ENCODE measurements around the gene ZSWIM8.
"Not testable (repeated sequence)": the region's sequence is repeated elsewhere in the genome, so short reads cannot be mapped to it uniquely, and the experiment has no call there.

Gene ZSWIM8

DNA sequence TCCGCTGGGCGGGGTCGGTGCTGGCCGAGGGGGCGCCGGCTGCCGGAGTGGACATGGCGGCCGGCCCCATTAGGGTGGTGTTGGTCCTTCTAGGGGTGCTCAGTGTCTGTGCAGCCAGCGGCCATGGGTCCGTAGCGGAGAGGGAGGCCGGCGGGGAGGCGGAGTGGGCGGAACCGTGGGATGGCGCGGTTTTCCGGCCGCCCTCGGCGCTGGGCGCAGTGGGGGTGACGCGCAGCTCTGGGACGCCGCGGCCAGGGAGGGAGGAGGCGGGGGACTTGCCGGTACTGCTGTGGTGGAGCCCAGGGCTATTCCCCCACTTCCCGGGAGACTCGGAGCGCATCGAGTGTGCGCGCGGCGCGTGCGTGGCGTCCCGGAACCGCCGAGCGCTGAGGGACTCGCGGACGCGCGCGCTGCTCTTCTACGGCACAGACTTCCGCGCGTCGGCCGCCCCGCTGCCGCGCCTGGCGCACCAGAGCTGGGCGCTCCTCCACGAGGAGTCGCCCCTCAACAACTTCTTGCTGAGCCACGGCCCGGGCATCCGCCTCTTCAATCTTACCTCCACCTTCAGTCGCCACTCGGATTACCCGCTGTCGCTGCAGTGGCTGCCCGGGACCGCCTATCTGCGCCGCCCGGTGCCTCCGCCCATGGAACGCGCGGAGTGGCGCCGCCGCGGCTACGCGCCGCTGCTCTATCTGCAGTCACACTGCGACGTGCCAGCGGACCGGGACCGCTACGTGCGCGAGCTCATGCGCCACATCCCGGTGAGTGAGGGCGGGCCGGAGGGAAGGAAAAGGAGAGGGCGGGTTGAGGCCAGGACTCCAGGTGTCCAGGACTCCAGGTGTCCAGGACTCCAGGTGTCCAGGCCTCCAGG lies 12.9 kb upstream of the ZSWIM8 start:
- DNase-seq: peak; percentile 64 to 90 (median 69)

DNA sequence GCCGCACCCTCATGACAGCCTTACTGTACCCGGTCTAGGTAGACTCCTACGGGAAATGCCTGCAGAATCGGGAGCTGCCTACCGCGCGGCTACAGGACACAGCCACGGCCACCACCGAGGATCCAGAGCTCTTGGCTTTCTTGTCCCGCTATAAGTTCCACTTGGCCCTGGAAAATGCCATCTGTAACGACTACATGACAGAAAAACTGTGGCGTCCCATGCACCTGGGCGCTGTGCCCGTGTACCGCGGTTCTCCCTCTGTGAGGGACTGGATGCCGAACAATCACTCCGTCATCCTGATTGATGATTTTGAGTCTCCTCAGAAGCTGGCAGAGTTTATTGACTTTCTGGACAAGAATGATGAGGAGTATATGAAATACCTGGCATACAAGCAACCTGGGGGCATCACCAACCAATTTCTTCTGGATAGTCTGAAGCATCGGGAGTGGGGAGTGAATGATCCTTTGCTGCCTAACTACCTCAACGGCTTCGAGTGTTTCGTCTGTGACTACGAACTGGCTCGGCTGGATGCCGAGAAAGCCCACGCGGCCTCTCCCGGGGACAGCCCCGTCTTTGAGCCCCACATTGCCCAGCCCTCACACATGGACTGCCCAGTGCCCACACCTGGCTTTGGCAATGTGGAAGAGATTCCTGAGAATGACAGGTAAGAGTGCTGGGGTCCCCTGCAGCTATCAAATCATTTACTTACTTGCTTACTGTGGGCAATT lies 12.1 kb upstream of the ZSWIM8 start:
- DNase-seq: no peak

DNA sequence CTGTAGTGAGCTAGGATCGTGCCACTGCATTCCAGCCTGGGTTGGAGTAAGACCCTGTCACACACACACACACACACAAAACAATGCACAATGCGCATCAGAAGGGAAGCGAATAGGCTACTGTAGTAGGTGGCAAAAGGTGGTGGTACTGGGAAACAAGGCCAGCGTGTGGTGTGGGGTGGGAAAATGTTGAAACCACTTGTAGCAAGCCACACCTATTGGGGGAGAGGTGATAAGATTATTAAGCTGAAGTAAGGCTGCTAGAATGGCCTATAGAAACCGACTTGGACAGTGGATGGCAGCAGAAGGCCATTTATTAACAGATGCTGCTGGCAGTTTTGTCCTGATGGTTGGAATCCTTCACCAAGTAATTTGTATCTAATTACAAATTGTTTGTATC lies 10.8 kb upstream of the ZSWIM8 start:
- DNase-seq: no peak

DNA sequence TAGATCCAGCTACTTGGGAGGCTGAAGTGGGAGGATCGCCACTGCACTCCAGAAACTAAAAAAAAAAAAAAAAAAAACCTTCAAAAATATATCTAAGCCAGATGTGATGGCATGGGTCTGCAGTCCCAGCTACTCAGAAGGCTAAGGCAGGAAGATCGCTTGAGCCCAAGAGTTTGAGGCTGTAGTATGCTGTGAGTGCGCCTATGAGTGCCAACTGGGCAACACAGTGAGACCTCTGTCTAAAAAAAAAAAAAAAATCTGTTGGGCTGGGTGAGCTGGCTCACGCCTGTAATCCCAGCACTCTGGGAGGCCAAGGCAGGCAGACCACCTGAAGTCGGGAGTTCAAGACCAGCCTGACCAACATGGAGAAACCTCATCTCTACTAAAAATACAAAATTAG lies 6.4 kb upstream of the ZSWIM8 start:
- DNase-seq: no peak

DNA sequence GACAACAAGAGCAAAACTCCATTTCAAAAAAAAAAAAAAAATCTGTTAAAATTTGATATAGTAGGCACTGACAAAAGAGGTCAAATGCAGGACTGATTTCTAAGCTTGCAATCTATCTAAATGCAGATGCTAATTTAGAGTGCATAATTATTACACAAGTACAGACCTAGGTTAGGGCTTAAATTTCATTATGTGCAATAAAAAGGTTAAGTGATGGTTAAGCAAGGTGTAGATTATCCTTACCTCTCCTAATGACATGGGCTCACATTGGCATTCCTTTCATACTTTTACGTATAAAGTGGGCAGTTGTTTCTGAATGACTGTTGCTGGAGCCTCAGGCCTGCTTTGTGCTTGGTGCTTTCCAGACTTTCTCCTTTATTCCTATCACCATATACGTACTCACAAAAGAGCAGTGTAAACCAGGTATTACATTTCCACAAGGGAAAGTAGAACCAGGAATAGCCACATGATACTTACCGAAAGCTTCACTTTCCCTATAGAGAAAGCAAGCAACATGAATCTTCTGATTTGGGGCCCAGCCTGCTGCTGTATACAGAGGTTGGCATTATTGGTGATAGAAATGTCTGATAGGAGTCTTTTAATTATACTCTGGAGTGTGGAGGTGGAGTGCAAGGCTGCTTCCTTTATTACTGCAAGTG lies 5.7 kb upstream of the ZSWIM8 start:
- DNase-seq: no peak

DNA sequence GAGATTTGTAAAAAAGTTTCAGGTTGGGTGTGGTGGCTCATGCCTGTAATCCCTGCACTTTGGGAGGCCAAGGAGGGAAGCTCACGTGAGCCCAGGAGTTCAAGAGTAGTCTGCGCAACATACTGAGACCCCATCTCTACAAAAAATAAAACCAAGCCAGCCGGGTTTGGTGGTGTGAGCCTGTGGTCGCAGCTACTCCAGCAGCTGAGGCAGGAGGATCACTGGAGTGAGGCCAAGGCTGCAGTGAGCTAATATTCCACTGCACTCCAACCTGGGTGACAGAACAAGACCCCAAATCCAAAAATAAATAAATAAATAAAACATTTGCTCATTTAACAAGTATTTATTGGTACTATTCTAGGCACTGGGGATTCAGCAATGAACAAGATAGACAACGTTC lies 5.1 kb upstream of the ZSWIM8 start:
- DNase-seq: no peak

DNA sequence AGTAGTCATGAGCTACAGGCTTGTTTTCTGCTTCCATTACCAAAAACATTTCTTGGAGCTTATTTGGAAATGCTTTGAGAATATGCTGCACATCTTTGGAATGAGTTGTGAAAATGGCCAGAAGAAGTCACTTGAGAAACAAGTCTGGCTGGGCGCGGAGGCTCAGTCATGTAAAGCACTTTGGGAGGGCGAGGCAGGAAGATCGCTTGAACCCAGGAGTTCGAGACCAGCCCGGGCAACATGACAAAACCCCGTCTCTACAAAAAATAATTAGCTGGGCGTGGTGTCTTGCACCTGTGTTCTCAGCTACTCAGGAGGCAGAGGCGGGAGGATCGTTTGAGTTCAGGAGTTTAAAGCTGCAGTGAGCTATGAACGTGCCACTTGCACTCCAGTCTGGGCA lies 4.4 kb upstream of the ZSWIM8 start:
- DNase-seq: no peak

DNA sequence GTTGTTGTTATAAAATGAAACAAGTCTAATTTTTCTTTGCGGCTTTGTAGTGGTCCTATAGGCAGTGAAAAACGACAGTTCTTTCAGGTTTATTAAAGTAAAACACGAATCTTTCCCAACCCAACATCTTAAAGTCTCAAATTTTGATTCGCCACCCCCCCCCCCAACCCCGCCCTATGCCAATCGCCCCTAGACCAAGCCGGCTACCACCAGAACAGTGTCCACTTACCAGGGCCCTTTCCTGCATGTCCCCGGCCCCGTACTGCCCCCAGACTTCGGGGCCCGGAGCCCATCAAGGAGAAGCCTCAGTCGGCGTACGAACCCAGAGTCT lies 3.9 kb upstream of the ZSWIM8 start:
- no peak for DNase-seq

DNA sequence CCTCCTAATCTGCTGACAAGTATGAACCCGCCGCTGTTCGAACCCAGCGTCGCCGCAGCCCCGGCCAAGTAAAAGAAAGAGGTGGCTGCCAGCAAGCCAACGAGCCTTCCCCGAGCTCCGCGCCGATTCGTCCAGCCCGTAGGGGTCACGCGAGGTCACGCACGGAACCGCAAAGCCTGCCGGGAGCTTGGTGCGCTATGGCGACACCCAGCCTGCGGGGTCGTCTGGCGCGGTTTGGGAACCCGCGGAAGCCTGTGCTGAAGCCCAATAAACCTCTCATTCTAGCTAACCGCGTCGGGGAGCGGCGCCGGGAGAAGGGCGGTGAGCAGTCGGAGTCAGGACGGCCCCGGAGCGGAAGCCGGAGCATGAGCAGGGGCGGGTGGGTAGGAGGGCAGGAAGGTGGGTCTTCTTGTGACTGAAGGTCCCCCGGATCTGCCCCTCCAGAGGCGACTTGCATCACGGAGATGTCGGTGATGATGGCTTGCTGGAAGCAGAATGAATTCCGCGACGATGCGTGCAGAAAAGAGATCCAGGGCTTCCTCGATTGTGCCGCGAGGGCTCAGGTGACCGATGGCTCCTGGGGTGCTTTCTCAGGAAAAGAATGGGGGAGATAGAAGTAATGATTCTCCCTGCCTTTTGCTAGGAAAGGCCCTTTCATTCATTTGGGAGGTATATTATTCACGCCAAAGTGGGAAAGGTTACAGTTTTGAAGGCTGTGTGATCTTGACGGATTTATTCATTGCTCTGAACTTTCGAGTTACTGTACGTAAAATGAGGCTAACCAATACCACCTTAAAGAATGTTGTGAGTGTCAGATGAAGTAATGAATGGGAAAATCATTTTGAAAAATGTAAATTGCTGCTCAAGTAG lies 3.3 kb upstream of the ZSWIM8 start, which contains the start of gene CHCHD1:
TSS of gene CHCHD1 (plus strand) at position 170 of the 870 bp plus-strand sequence. CDS start at position 198, 28 bp downstream.
- peak; percentile 74 to 88 (median 85) for DNase-seq

DNA sequence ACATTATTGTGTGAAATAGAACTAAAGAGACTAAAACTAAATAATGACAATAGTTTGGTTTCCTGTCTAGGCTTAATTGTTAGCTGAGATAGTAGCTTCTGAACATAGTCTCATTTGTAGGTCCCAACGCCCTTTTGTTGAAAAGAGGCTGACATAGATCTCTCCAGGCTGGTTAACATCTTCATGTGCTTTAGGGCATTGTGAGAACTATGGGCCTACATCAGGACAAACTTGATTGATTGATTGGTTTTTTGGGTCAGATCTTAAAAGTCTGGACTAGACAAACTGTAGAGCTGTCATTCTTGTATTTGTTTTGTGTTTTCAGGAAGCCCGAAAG lies 2.7 kb upstream of the ZSWIM8 start:
- DNase-seq: no peak

DNA sequence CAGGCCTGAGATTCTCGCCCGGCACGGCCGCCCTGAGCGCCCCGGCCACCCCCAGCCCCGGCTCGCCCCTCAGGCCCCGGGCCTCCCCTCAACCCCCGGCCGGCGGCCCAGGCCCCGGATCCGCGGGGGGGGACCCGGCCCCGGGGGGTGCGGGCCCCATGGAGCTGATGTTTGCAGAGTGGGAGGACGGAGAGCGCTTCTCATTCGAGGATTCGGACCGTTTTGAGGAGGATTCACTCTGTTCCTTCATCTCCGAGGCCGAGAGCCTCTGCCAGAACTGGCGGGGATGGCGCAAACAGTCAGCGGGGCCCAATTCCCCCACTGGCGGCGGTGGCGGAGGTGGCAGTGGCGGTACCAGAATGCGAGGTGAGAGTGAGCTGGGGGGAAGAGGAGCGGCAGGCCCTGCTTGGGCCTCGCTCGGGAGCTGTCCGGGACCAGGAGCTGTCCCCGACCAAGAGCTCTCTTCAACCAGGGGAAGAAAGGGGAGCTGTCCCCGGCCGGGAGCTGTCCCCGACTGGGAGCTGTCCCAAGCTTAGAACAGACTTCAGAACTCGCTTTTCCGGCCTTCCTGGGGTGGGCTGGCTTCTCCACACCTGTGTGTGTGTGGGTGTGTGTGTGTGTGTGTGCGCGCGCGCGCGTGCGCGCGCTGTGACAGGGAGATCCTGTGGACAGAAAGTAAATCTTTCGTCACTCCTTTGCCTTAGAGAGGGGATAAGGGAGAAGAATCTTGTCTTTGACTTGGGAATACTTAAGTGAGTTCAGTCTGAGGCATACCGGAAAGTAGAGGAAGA lies 510 bp downstream of the ZSWIM8 start:
- peak in 4 of 5 donors; percentile 16 to 45 (median 36) for DNase-seq

DNA sequence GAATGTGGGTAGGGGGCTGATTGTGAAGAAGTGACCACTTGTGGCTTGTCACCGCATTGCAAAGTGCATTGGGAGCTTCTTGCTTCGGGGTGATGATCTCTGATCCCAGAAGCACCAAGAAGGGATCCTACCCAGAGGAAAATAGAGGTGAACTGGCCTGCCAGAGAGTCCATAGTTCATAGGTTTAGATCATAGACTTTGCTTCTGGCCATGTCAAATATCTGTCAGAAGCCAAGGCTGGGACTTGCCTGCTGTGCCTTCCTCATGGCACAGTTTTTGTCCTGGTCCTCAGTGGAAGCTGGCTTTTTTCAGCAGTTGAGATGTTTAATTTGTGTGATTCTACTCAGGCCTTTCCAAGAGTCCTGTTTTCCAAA lies 1.1 kb downstream of the ZSWIM8 start:
- no peak for DNase-seq

DNA sequence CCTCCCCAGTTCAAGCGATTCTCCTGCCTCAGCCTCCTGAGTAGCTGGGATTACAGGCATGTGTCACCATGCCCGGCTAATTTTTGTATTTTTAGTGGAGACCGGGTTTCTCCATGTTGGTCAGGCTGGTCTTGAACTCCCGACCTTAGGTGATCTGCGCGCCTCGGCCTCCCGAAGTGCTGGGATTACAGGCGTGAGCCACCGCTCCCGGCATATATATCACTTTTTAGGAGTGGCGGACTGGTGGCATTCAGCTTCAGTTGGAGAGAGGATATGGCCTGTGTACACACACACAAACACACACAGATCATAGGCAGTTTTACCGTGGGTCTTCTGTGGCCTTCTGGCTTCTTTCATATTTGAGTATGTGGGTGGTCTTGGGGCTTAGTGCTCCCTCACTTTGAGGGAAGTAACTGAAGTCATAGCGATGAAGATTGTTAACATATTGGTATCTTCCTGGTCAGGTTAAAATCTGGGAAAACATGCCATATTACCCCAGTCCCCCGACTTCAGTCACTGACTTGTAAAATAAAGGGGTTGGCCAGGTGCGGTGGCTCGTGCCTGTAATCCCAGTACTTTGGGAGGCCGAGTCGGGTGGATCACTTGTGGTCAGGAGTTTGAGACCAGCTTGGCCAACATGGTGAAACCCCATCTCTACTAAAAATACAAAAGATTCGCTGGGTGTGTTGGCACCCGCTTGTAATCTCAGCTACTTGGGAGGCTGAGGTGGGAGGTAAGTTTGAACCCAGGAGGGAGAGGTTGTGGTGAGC lies 1.8 kb downstream of the ZSWIM8 start:
- not testable (repeated sequence) for DNase-seq

DNA sequence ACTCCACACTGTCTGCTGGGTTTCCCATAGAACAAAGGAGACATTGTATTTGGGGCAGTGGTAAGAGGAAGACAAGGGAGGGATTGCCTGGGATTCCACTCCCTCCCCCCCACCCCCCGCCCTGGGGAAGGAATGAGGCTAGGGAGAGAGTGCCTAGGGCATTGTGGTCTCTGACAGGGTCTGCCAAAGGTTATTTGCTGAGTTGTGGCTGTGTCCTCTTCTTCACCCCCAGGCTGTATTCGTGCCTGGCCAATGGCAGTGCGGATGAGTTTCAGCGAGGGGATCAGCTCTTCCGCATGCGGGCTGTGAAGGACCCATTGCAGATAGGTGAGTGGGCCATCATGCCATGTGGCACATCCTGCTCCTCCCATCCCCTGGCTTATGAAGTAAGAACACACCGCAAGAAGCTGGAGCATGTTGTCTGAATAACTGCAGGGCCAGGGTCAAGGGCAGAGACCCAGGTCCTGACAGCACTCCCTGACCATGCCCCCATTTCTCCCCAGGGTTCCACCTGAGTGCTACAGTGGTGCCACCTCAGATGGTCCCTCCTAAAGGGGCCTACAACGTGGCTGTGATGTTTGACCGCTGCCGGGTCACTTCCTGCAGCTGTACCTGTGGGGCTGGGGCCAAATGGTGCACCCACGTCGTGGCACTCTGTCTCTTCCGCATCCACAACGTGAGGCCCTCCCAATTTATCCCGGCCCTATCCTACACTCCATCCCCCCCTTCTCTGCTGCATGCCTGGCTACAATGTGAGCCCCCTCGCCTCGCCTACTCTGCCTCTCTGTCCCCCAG lies 3.7 kb downstream of the ZSWIM8 start:
- DNase-seq: no peak

DNA sequence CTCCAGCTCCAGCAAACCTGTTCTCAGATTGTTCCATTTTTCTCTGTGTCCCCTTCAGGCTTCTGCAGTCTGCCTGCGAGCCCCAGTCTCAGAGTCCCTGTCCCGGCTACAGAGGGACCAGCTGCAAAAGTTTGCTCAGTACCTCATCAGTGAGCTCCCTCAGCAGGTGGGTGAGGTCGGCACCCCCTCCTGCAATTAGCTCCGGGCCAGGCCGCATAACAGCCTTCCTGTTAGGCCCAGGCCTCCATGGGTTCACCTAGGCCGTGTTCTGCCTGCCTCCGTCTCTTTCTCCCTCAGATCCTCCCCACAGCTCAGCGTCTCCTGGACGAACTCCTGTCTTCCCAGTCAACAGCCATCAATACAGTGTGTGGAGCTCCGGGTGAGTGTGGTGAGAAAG lies 4.3 kb downstream of the ZSWIM8 start:
- DNase-seq: no peak

DNA sequence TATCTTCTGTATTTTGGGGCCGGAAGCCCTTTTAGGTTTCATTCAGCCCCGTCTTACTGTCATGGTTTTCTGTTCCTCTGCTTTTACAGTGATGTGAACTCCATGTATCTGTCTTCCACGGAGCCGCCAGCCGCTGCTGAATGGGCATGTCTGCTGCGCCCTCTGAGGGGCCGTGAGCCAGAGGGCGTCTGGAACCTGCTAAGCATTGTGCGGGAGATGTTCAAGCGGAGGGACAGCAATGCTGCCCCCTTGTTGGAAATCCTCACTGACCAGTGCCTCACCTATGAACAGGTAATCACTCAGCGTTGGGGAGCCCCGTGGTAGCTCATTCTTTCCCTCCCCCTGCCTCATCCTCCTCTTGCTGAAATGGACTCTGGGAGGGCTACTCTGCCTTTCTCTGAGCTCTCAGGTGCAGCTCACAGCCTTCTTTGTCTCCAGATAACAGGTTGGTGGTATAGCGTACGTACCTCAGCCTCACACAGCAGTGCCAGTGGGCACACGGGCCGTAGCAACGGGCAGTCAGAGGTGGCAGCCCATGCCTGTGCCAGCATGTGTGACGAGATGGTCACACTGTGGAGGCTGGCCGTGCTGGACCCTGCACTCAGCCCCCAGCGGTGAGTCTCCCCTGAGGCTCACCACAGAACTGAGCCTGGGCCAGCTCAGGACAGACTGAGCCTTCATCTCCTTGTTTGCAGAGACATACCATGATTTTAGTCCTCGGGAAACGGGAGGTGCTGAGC lies 5.7 kb downstream of the ZSWIM8 start:
- no peak for DNase-seq

DNA sequence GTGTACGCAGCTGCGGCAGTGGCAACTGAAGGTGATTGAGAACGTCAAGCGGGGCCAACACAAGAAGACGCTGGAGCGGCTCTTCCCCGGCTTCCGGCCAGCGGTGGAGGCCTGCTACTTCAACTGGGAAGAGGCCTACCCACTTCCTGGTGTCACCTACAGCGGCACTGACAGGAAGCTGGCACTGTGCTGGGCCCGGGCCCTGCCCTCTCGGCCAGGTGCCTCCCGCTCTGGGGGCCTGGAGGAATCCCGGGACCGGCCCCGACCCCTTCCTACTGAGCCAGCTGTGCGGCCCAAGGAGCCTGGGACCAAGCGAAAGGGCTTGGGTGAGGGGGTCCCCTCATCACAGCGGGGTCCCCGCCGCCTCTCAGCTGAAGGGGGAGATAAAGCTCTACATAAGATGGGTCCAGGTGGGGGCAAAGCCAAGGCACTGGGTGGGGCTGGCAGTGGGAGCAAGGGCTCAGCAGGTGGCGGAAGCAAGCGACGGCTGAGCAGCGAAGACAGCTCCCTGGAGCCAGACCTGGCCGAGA lies 6.5 kb downstream of the ZSWIM8 start:
- no peak for DNase-seq

DNA sequence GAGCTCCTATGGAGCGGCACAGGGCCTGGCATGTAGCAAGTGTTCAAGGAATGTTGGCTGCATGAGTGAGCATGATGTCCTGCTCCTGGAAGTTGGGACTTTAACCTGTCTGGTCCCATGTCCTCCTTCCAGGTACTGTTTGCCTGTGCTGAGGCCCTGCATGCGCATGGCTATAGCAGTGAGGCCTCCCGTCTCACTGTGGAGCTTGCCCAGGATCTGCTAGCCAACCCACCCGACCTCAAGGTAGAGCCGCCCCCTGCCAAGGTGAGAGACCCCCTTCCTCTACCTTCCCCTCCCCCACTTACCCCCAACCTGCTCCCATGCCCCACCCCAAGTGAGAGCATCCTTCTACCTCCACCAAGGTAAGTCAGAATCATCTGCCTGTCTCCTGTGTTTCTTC lies 8.1 kb downstream of the ZSWIM8 start:
- DNase-seq: no peak

DNA sequence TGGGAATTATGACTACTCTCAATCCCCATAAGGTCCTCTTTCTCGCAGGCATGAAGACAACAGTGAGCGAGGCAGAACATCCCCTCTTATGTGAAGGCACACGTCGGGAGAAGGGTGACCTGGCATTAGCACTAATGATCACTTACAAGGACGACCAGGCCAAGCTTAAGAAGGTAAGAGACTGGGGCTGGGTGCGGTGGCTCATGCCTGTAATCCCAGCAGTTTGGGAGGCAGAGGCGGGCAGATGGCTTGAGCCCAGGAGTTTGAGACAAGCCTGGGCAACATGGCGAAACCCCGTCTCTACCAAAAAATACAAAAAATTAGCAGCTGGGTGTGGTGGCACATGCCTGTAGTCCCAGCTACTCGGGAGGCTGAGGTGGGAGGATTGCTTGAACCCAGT lies 10.1 kb downstream of the ZSWIM8 start:
- not testable (repeated sequence) for DNase-seq
